GM12878 (cell line): ENCODE results near the gene OSBPL2. TPM values are rescaled to one million over a fixed set of nuclear protein-coding genes. Genes with fewer than 3 reads are reported as not detected.

Experiments used
- ATAC-seq: fragments of 200-7000 bp; cut with Tn5 transposase; 3 replicates; pipeline ENCODE4 v1.9.1; 2020; ENCODE audit warnings: mild to moderate bottlenecking, moderate library complexity
- BruUV-seq: library from RNA; stranded (reverse); fragments of 400-500 nt; replicated peaks from 2 replicates; lab custom pipeline; 2021; lab: Mats Ljungman, UMichigan
- CTCF ChIA-PET: fragments of 300-600 bp; sonication (Branson Sonifier 250); formaldehyde crosslinking; extraction: SDS; loops from one replicate; lab custom pipeline; 2021; ENCODE audit warnings: inconsistent platforms; lab: Yijun Ruan, JAX
- POLR2A ChIA-PET: fragments of 350-600 bp; formaldehyde crosslinking; extraction: SDS; loops from one replicate; lab custom pipeline; 2021; ENCODE audit warnings: inconsistent platforms; lab: Charles Lee
- RAD21 ChIA-PET: fragments of 300-600 bp; sonication (Branson Sonifier 250); formaldehyde crosslinking; loops from one replicate; lab custom pipeline; 2023; ENCODE audit warnings: antibody characterized with exemption; ENCODE audit not compliant: unreplicated experiment; lab: Charles Lee
- SMC1A ChIA-PET: fragments of 300-600 bp; sonication (Branson Sonifier 250); formaldehyde crosslinking; loops from one replicate; lab custom pipeline; 2023; ENCODE audit not compliant: unreplicated experiment, uncharacterized antibody; lab: Charles Lee
- DNase-seq: peaks from one replicate; pipeline ENCODE4 v3.0.0-alpha.2; 2011; ENCODE audit warnings: low read depth, low spot score
- FAIRE-seq: peaks from 3 replicates; lab custom pipeline; 2011; peaks lifted over from hg19 to GRCh38; lab: Jason Lieb, UNC
- H2AFZ ChIP-seq: 2 replicates; pipeline ENCODE4 v1.6.0; 2011; ENCODE audit warnings: low read depth, low read length, control low read depth; ENCODE audit not compliant: control insufficient read depth
- H3K27ac ChIP-seq: 2 replicates; pipeline ENCODE4 v1.5.1; 2011; ENCODE audit warnings: control low read depth; ENCODE audit not compliant: control insufficient read depth, insufficient read depth
- H3K27me3 ChIP-seq, 2 experiments: replicated peaks in 1 of 2; 2 replicates each; pipeline versions ENCODE4 v1.6.0 to v1.6.1; 2011; ENCODE audit warnings: low read length in 1 of 2; ENCODE audit not compliant: control insufficient read depth in 2 of 2, insufficient read depth in 2 of 2
- H3K36me3 ChIP-seq, 2 experiments: 2 replicates each; pipeline ENCODE4 v1.5.1; 2011; ENCODE audit warnings: low read length in 1 of 2; ENCODE audit not compliant: control insufficient read depth in 2 of 2, insufficient read depth in 2 of 2
- H3K4me1 ChIP-seq: 2 replicates; pipeline ENCODE4 v1.6.1; 2011; ENCODE audit warnings: mild to moderate bottlenecking, low read length, moderate library complexity, mixed read lengths; ENCODE audit not compliant: control insufficient read depth, insufficient read depth
- H3K4me2 ChIP-seq: 2 replicates; pipeline ENCODE4 v1.6.0; 2011; ENCODE audit warnings: control low read depth; ENCODE audit not compliant: control insufficient read depth, insufficient read depth
- H3K4me3 ChIP-seq: fragments of 200-600 bp; sonication (generic); 2 replicates; pipeline ENCODE4 v1.5.1; 2016
- H3K79me2 ChIP-seq: 2 replicates; pipeline ENCODE4 v1.6.0; 2011; ENCODE audit warnings: low read length; ENCODE audit not compliant: control insufficient read depth, insufficient read depth
- H3K9ac ChIP-seq: 2 replicates; pipeline ENCODE4 v1.8.0; 2011; ENCODE audit warnings: low read length, control low read depth, mixed read lengths; ENCODE audit not compliant: control insufficient read depth, insufficient read depth
- H3K9me3 ChIP-seq: replicated peaks from 3 replicates; pipeline ENCODE4 v1.5.1; 2011; ENCODE audit warnings: mild to moderate bottlenecking, low read length; ENCODE audit not compliant: control insufficient read depth, insufficient read depth
- H4K20me1 ChIP-seq: 2 replicates; pipeline ENCODE4 v1.6.0; 2011; ENCODE audit not compliant: control insufficient read depth, insufficient read depth
- ATF2 ChIP-seq: IDR thresholded peaks from 2 replicates; pipeline ENCODE4 v1.6.1; 2012; ENCODE audit warnings: low read length, inconsistent platforms
- BACH1 ChIP-seq: fragments of 450-650 bp; IDR thresholded peaks from 2 replicates; pipeline ENCODE4 v1.6.1; 2017; ENCODE audit warnings: mild to moderate bottlenecking, borderline replicate concordance
- ESRRA ChIP-seq: IDR thresholded peaks from 2 replicates; pipeline ENCODE4 v1.6.1; 2012; ENCODE audit warnings: mild to moderate bottlenecking, low read length, improper control_type of control experiment
- FOS ChIP-seq: IDR thresholded peaks from 3 replicates; pipeline ENCODE4 v1.6.1; 2011; ENCODE audit warnings: borderline replicate concordance; ENCODE audit not compliant: insufficient read length; ENCODE audit errors: extremely low read depth
- IRF5 ChIP-seq: fragments of 450-650 bp; IDR thresholded peaks from 2 replicates; pipeline ENCODE4 v1.6.1; 2017; ENCODE audit warnings: borderline replicate concordance
- JUNB ChIP-seq: IDR thresholded peaks from 2 replicates; pipeline ENCODE4 v1.6.1; 2016; ENCODE audit warnings: antibody characterized with exemption, mild to moderate bottlenecking
- KAT2A ChIP-seq: conservative IDR thresholded peaks from 2 replicates; pipeline ENCODE4 v1.6.1; 2011; ENCODE audit warnings: low read depth, low read length; ENCODE audit not compliant: control insufficient read depth
- MEF2A ChIP-seq: IDR thresholded peaks from 2 replicates; pipeline ENCODE4 v1.6.1; 2011; ENCODE audit warnings: low read depth, mild to moderate bottlenecking, low read length, moderate library complexity; ENCODE audit not compliant: insufficient read depth
- NR2C2 ChIP-seq: IDR thresholded peaks from 2 replicates; pipeline ENCODE4 v1.6.1; 2011; ENCODE audit warnings: borderline replicate concordance, low read depth; ENCODE audit not compliant: control insufficient read depth, insufficient read length
- RB1 ChIP-seq: fragments of 450-650 bp; formaldehyde crosslinking; IDR thresholded peaks from 2 replicates; pipeline ENCODE4 v1.6.1; 2017; ENCODE audit warnings: mild to moderate bottlenecking, borderline replicate concordance
- SMC3 ChIP-seq: IDR thresholded peaks from 2 replicates; pipeline ENCODE4 v1.6.1; 2011; ENCODE audit warnings: low read length, improper control_type of control experiment, borderline replicate concordance
- TCF7 ChIP-seq: IDR thresholded peaks from 2 replicates; pipeline ENCODE4 v1.6.1; 2014; ENCODE audit warnings: antibody characterized with exemption, borderline replicate concordance
- USF1 ChIP-seq: IDR thresholded peaks from 2 replicates; pipeline ENCODE4 v1.6.1; 2011; ENCODE audit warnings: borderline replicate concordance, low read depth, mild to moderate bottlenecking, moderate library complexity, mixed read lengths, low read length; ENCODE audit not compliant: insufficient read depth; ENCODE audit errors: extremely low read length
- WGBS: methylation state at CpG from one replicate; pipeline ENCODE4 v1.1.6; 2016; ENCODE audit warnings: low lambda C conversion rate; ENCODE audit not compliant: insufficient replicate concordance, insufficient coverage; ENCODE audit errors: missing lambda C conversion rate; 5-methylcytosine and 5-hydroxymethylcytosine counted together
- in situ Hi-C: fragments of 300-500 bp; cut with MboI; formaldehyde crosslinking; loops from 9 replicates; pipeline ENCODE4 v1.14.3; 2018; ENCODE audit warnings: mixed read lengths
- intact Hi-C: fragments of 100-400 bp; cut with micrococcal nuclease; formaldehyde crosslinking; loops from one replicate; pipeline ENCODE4 v1.14.2; 2022; ENCODE audit not compliant: unreplicated experiment
- polyA plus RNA-seq, 11 experiments: library from polyadenylated mRNA; depleted of rRNA in 4 of 11; unstranded in 6 of 11; stranded (reverse) in 5 of 11; fragments of >200 nt; fragmentation: Nextera tagmentation in 4 of 11; fragmentation: Illumina TruSeq in 1 of 11; extraction: Ambion mirVana in 4 of 11; extraction: Trizol in 1 of 11; gene quantifications; 1 replicate in 1 of 11; 2 replicates in 10 of 11; pipeline versions ENCODE4 v1.2.1 to v1.2.3, GENCODE V29; 2011 to 2016; ENCODE audit warnings: inconsistent platforms in 2 of 11, missing spikeins in 2 of 11, low read depth in 1 of 11
- total RNA-seq, 4 experiments: library from RNA; depleted of rRNA in 3 of 4; stranded (reverse); fragments of >200 nt in 3 of 4; fragmentation: Illumina TruSeq in 1 of 4; extraction: Trizol in 1 of 4; gene quantifications; 2 replicates each; pipeline versions ENCODE4 v1.2.1 to v1.2.3, GENCODE V29; 2013 to 2021

Gene OSBPL2
- total and polyA plus RNA-seq, 10 of the 15 experiments (the other 5 are each of a cell fraction or from before 2014, with no cell fraction given) = 2.8 to 22.3 (median 14.7) TPM

GRCh38 chr20:62222972-62223371 lies 15.3 kb upstream of the OSBPL2 start:
- SMC1A ChIA-PET = no interaction called here
- WGBS = 18% methylated on average over 13 of the region's 13 CpGs
- CTCF ChIA-PET = no interaction called here
- Histone ChIP-seq H3K79me2 (no peaks in the 10 kb centered on the region), H3K27me3 (peaks cover 1 to 10% of the 10 kb centered on the region in 2 experiments; a peak in 3 of 4 replicates), H3K27ac (no peak overlapping the region), H2AFZ (no peak overlapping the region), H3K4me2 (no peak overlapping the region), H3K36me3 (no peaks in the 10 kb centered on the region), H3K4me3 (no peak overlapping the region), H3K9me3 (no peaks in the 10 kb centered on the region), H3K4me1 (no peaks in the 10 kb centered on the region), H4K20me1 (no peaks in the 10 kb centered on the region; the same call in 1 of the 2 replicates), H3K9ac (no peak overlapping the region)
- RAD21 ChIA-PET = no interaction called here
- no peak for DNase-seq
- no peak for ATAC-seq
- in situ Hi-C loops = no loop called here
- no peak for FAIRE-seq
- no TSS peak for BruUV-seq
- intact Hi-C loops = no loop called here
- POLR2A ChIA-PET = no interaction called here
- no peak for TF ChIP-seq IRF5
- TF ChIP-seq USF1 = peak; percentile 5

- RAD21 ChIA-PET = no interaction called here
- SMC1A ChIA-PET = no interaction called here
- Histone ChIP-seq H3K4me3 (no peak overlapping the region), H3K9me3 (no peaks in the 10 kb centered on the region), H3K27me3 (peaks cover 1 to 10% of the 10 kb centered on the region in 2 experiments; a peak in 3 of 4 replicates), H3K4me1 (no peaks in the 10 kb centered on the region), H2AFZ (no peak overlapping the region), H3K36me3 (no peaks in the 10 kb centered on the region), H3K4me2 (no peak overlapping the region), H3K79me2 (no peaks in the 10 kb centered on the region), H3K9ac (no peak overlapping the region), H3K27ac (no peak overlapping the region), H4K20me1 (no peaks in the 10 kb centered on the region; the same call in 1 of the 2 replicates)
- CTCF ChIA-PET = no interaction called here
- no TSS peak for BruUV-seq
- intact Hi-C loops (no loop called here), in situ Hi-C loops (no loop called here)
- DNase-seq (no peak), ATAC-seq (no peak), FAIRE-seq (no peak)
- 37% methylated on average over 9 of the region's 9 CpGs for WGBS
- POLR2A ChIA-PET = no interaction called here
- TF ChIP-seq TCF7 (no peak), RB1 (no peak), FOS (no peak), KAT2A (no peak), ATF2 (no peak), MEF2A (no peak), JUNB (no peak), NR2C2 (no peak), ESRRA (no peak), BACH1 (no peak), SMC3 (no peak)
Observed at GRCh38 chr20:62223571-62223970, 14.8 kb upstream of the OSBPL2 start.
